Sigmoid colon (tissue), 7 donors: ENCODE results near the gene TSPO. TPM values are rescaled to one million over a fixed set of nuclear protein-coding genes. Genes with fewer than 3 reads are reported as not detected.

ENCODE experiments used
- DNase-seq: peaks from one replicate; pipeline ENCODE4 v3.0.0-alpha.2; 2019
- H3K27ac ChIP-seq, 4 donors: fragments of 200-600 bp; sonication (generic); one replicate each; pipeline ENCODE4 v1.5.1; 2016 to 2019; ENCODE audit warnings: mild to moderate bottlenecking in 1 of 4
- H3K27me3 ChIP-seq, 3 donors: fragments of 200-600 bp; sonication (generic); one replicate each; pipeline ENCODE4 v1.5.1; 2019; ENCODE audit warnings: mild to moderate bottlenecking in 1 of 3
- H3K36me3 ChIP-seq, 4 donors: fragments of 200-600 bp; sonication (generic); one replicate each; pipeline ENCODE4 v1.5.1; 2016 to 2019
- H3K4me1 ChIP-seq, 4 donors: fragments of 200-600 bp; sonication (generic); one replicate each; pipeline ENCODE4 v1.5.1; 2017 to 2019
- H3K4me3 ChIP-seq, 4 donors: fragments of 200-600 bp; sonication (generic); one replicate each; pipeline ENCODE4 v1.5.1; 2017 to 2019; ENCODE audit warnings: mild to moderate bottlenecking in 2 of 4, moderate library complexity in 1 of 4
- H3K9me3 ChIP-seq, 4 donors: fragments of 200-600 bp in 3 of 4; sonication (generic) in 3 of 4; one replicate each; pipeline versions ENCODE4 v1.5.1 to v1.6.1; 2013 to 2019
- EP300 ChIP-seq, 4 donors: sonication (generic); formaldehyde crosslinking; IDR thresholded peaks; one replicate each; pipeline ENCODE4 v1.6.1; 2017; ENCODE audit warnings: antibody characterized with exemption in 4 of 4
- POLR2A ChIP-seq, 2 donors: fragments of 450-650 bp; IDR thresholded peaks; one replicate each; pipeline ENCODE4 v1.6.1; 2016; ENCODE audit warnings: antibody characterized with exemption in 2 of 2, mild to moderate bottlenecking in 2 of 2, moderate library complexity in 2 of 2
- POLR2AphosphoS5 ChIP-seq, 4 donors: sonication (generic); formaldehyde crosslinking; IDR thresholded peaks; one replicate each; pipeline ENCODE4 v1.6.1; 2017; ENCODE audit warnings: antibody characterized with exemption in 4 of 4
- WGBS, 2 donors: extraction: QIAGEN DNeasy Blood & Tissue Kit; methylation state at CpG; one replicate each; pipeline ENCODE4 v1.1.7; 2013; 5-methylcytosine and 5-hydroxymethylcytosine counted together
- intact Hi-C: fragments of 100-400 bp; cut with DNase I; formaldehyde crosslinking; loops from one replicate; pipeline ENCODE4 v1.15.1; 2023
- polyA plus RNA-seq, 3 donors: library from polyadenylated mRNA; stranded (reverse); fragments of 200-250 nt; gene quantifications; one replicate each; pipeline ENCODE4 v1.2.3, GENCODE V29; 2013
- total RNA-seq, 4 donors: library from RNA; depleted of rRNA; stranded (reverse); fragments of >200 nt; gene quantifications; one replicate each; pipeline ENCODE4 v1.1.0, GENCODE V29; 2016
- TF ChIP-seq, protein P1 (sequence below), 4 experiments: fragments of 450-650 bp in 3 of 4; fragments of 200-600 bp in 1 of 4; IDR thresholded peaks; one replicate each; pipeline ENCODE4 v1.5.1; 2016 to 2019; ENCODE audit warnings: antibody characterized with exemption in 4 of 4, mild to moderate bottlenecking in 3 of 4, moderate library complexity in 2 of 4
- donor health status: healthy with polysubstance abuse.
- donor health status: Bipolar disorder and iron deficiency.
- donor health status: healthy.

The TSPO gene
- total and polyA plus RNA-seq, 7 donors: 126 to 513 (median 219) TPM

DNA sequence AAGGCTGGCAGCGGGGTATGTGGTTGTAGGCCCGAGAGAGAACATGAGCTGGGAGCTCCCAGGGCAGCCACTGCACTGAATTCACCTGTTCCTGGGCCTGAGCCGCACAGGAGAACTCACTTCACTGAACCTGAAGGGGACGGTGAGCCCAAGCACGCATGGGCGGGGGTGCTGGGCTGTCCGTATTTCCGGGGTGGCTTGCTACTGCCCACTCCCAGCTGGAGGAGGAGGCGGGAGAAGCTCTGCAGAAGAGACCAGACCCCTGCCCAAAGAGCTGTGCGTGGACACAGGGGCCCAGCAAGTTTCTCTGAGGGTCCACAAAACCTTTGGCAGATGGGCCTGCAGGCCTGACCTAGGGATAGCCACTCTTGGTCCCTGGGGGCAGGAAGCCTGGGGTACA lies 30.8 kb downstream of the TSPO start:
- 95% methylated on average over 10 of the region's 10 CpGs for WGBS, 2 donors
- DNase-seq: no peak
- intact Hi-C loops: no loop called here
- Histone ChIP-seq H3K9me3 (no peaks in the 10 kb centered on the region), H3K4me3 (no peak overlapping the region), H3K36me3 (peaks cover 0 to 45% (median 16%) of the 10 kb centered on the region in 4 donors), H3K27me3 (no peaks in the 10 kb centered on the region), H3K27ac (no peak overlapping the region), H3K4me1 (peaks cover 0 to 16% (median 14%) of the 10 kb centered on the region in 4 donors)
- TF ChIP-seq POLR2AphosphoS5 (IDR thresholded peaks at IDR 0.05) (no peak), EP300 (IDR thresholded peaks at IDR 0.05) (no peak), POLR2A (IDR thresholded peaks at IDR 0.05) (no peak)
- TF ChIP-seq, protein P1, sequence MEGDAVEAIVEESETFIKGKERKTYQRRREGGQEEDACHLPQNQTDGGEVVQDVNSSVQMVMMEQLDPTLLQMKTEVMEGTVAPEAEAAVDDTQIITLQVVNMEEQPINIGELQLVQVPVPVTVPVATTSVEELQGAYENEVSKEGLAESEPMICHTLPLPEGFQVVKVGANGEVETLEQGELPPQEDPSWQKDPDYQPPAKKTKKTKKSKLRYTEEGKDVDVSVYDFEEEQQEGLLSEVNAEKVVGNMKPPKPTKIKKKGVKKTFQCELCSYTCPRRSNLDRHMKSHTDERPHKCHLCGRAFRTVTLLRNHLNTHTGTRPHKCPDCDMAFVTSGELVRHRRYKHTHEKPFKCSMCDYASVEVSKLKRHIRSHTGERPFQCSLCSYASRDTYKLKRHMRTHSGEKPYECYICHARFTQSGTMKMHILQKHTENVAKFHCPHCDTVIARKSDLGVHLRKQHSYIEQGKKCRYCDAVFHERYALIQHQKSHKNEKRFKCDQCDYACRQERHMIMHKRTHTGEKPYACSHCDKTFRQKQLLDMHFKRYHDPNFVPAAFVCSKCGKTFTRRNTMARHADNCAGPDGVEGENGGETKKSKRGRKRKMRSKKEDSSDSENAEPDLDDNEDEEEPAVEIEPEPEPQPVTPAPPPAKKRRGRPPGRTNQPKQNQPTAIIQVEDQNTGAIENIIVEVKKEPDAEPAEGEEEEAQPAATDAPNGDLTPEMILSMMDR (IDR thresholded peaks at IDR 0.05): no peak

DNA sequence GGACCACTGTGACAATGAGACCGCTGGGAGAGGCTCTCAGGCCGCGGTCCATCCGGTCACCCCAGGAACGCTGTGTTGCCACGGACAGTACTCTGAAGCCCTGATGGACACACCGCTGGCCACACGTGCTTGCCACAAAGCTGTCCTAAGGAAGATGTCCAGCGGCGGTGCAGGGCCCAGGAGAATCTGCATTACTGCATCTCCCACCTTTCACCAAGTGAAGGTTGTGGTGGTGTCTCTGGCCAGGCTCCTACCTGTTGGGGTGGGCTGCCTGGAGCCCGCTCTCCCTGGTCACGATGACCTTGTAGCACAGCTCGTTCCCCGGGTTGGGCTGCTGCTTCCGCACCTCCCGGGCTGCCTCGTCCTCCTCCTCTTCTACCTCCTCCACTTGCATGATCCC lies 31.4 kb downstream of the TSPO start:
- no peak for DNase-seq

DNA sequence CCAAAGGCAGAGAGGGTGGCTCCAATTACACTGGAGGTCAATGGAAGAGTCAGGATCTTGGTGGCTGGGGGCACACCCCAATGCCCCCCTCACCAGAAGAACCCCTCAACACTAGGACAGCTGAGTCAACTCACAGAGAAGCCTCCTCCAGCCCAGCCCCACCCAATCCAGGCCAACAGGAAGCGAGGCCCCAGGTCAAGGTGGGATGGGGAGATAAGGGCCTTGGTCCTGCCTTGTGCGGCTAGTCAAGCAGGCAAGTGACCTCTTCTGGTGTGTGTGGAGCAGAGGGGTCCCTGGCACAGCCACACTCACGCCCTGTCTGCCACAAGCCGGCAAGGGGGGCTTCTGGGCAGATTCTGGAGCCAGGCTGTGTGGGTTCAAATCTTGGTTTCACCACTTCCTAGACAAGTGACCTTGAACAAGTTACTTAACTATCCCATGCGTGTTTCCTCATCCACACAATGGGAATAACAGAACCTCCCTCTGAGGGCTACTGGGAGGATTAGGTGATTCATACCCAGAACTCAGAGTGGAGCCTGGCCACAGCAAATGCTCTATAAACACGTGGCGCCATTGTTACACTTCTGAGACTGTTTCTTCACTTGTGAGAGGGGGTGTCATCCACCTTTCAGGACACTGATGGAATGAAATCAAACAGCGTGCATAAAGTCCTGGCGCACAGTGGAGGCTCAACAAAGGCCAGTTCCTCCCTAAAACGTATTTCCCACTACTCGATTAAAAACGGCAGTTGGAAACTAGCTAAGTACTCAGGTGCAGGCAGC lies 32.3 kb downstream of the TSPO start:
- peaks cover 0 to 30% (median 15%) of the 10 kb centered on the region in 4 donors for H3K36me3 ChIP-seq
- H3K27me3 ChIP-seq: no peaks in the 10 kb centered on the region
- DNase-seq: no peak
- WGBS, 2 donors: 85 to 86% methylated on average over 12 of the region's 12 CpGs
- peaks cover 0 to 23% (median 16%) of the 10 kb centered on the region in 4 donors for H3K4me1 ChIP-seq
- intact Hi-C loops: no loop called here
- H3K27ac ChIP-seq: no peak overlapping the region
- TF ChIP-seq EP300 (IDR thresholded peaks at IDR 0.05) (no peak), POLR2AphosphoS5 (IDR thresholded peaks at IDR 0.05) (no peak), POLR2A (IDR thresholded peaks at IDR 0.05) (no peak)
- TF ChIP-seq, protein P1 (IDR thresholded peaks at IDR 0.05): no peak
- no peak overlapping the region for H3K4me3 ChIP-seq
- no peaks in the 10 kb centered on the region for H3K9me3 ChIP-seq

More for the DNA sequence above, 31.4 kb downstream of the TSPO start:
- 95 to 96% methylated on average over 17 of the region's 17 CpGs for whole genome bisulfite sequencing, 2 donors
- no peak overlapping the region for H3K4me3 ChIP-seq
- TF ChIP-seq, protein P1 (IDR thresholded peaks at IDR 0.05): no peak
- TF ChIP-seq POLR2A (IDR thresholded peaks at IDR 0.05) (no peak), EP300 (IDR thresholded peaks at IDR 0.05) (no peak), POLR2AphosphoS5 (IDR thresholded peaks at IDR 0.05) (no peak)
- H3K27ac ChIP-seq: no peak overlapping the region
- peaks cover 0 to 39% (median 16%) of the 10 kb centered on the region in 4 donors for H3K36me3 ChIP-seq
- no peaks in the 10 kb centered on the region for H3K27me3 ChIP-seq
- H3K4me1 ChIP-seq: peaks cover 0 to 18% (median 14%) of the 10 kb centered on the region in 4 donors
- no peaks in the 10 kb centered on the region for H3K9me3 ChIP-seq
- intact Hi-C loops: no loop called here

DNA sequence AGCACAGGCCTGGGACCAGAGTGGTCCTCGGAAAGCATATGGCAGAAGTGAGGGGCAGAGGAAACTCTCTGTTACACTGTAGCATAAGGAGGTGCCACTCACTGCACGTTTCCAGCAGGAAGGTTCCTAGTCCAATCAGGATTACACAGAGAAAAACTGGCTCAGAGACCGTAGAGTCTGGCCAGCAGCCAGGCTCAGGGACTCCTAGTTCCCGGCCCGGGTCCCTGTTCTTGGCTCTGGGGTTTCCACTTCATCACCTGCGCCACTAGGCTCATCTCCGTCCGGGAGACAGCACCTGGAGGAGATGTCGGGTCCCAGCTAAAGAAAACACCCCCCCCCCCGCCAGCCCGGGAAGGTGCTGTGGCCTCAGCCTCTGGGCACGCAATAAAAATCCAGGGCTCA lies 34.5 kb downstream of the TSPO start:
- Histone ChIP-seq H3K9me3 (no peaks in the 10 kb centered on the region), H3K36me3 (peaks cover 0 to 15% (median 4%) of the 10 kb centered on the region in 4 donors), H3K4me1 (peaks cover 0 to 23% (median 16%) of the 10 kb centered on the region in 4 donors), H3K4me3 (peak overlapping the region; percentile 36 to 86 (median 76)), H3K27me3 (no peaks in the 10 kb centered on the region), H3K27ac (peak overlapping the region; percentile 82 to 93 (median 88))
- 7 to 40% methylated on average over 12 of the region's 12 CpGs for WGBS, 2 donors
- TF ChIP-seq POLR2AphosphoS5 (IDR thresholded peaks at IDR 0.05): no peak
- TF ChIP-seq, protein P1 (IDR thresholded peaks at IDR 0.05): no peak
- no peak for TF ChIP-seq POLR2A (IDR thresholded peaks at IDR 0.05)
- no peak for TF ChIP-seq EP300 (IDR thresholded peaks at IDR 0.05)
- intact Hi-C loops: loop anchor here (2.0 to 5.0 kb wide), 2 partner anchors 33 to 539 kb away; partner anchors contain the start of gene CYB5R3
- peak; percentile 82 for DNase-seq
